Naive thymus-derived CD4-positive, alpha-beta T cell (primary cell): ENCODE results near the gene PRDM16. TPM values are rescaled to one million over a fixed set of nuclear protein-coding genes. Genes with fewer than 3 reads are reported as not detected.

Experiments used
- ATAC-seq: fragments of 150-1000 bp; cut with Tn5 transposase; 2 replicates; pipeline ENCODE4 v1.10.0; 2021; ENCODE audit warnings: mild to moderate bottlenecking, moderate library complexity
- CTCF ChIA-PET: fragments of 350-600 bp; sonication (Branson Sonifier 250); formaldehyde crosslinking; loops from one replicate; lab custom pipeline; 2021; ENCODE audit warnings: antibody characterized with exemption; lab: Charles Lee
- POLR2A ChIA-PET: fragments of 350-600 bp; sonication (Branson Sonifier 250); formaldehyde crosslinking; loops from one replicate; lab custom pipeline; 2021; ENCODE audit warnings: antibody characterized with exemption, inconsistent platforms; lab: Charles Lee
- DNase-seq, 9 donors: peaks; one replicate each; pipeline versions ENCODE4 v3.0.0 to v3.0.0-alpha.2; 2020 to 2022; ENCODE audit warnings: mixed read lengths in 1 of 9
- H3K27ac ChIP-seq: one replicate; pipeline ENCODE4 v1.7.0; 2013; ENCODE audit warnings: mild to moderate bottlenecking, low read depth, low read length, moderate library complexity
- H3K27me3 ChIP-seq, 2 donors: one replicate each; pipeline ENCODE4 v1.7.0; 2013; ENCODE audit warnings: low read length in 2 of 2, mild to moderate bottlenecking in 2 of 2, moderate library complexity in 2 of 2; ENCODE audit not compliant: control insufficient read depth in 2 of 2, insufficient read depth in 2 of 2
- H3K36me3 ChIP-seq, 3 experiments: 1 replicate in 2 of 3; 2 replicates in 1 of 3; pipeline ENCODE4 v1.7.0; 2013; ENCODE audit warnings: low read length in 3 of 3, mild to moderate bottlenecking in 3 of 3, moderate library complexity in 1 of 3; ENCODE audit not compliant: insufficient read depth in 3 of 3, control insufficient read depth in 2 of 3
- H3K4me1 ChIP-seq, 2 donors: one replicate each; pipeline ENCODE4 v1.7.0; 2013; ENCODE audit warnings: low read length in 2 of 2, mild to moderate bottlenecking in 2 of 2, moderate library complexity in 1 of 2; ENCODE audit not compliant: control insufficient read depth in 2 of 2, insufficient read depth in 2 of 2
- H3K4me3 ChIP-seq: 2 replicates; pipeline ENCODE4 v1.7.0; 2013; ENCODE audit warnings: mild to moderate bottlenecking, low read length
- H3K9me3 ChIP-seq, 3 experiments: 1 replicate in 2 of 3; 2 replicates in 1 of 3; pipeline ENCODE4 v1.7.0; 2013; ENCODE audit warnings: low read length in 3 of 3; ENCODE audit not compliant: control insufficient read depth in 2 of 3
- H3K27ac Mint-ChIP-seq, 9 donors: one replicate each; pipeline ENCODE4 v1.8.0; 2020 to 2022; ENCODE audit warnings: mixed read lengths in 9 of 9, mild to moderate bottlenecking in 8 of 9, moderate library complexity in 5 of 9, inconsistent platforms in 2 of 9
- H3K27me3 Mint-ChIP-seq, 5 donors: one replicate each; pipeline ENCODE4 v1.8.0; 2021 to 2022; ENCODE audit warnings: mixed read lengths in 5 of 5, mild to moderate bottlenecking in 1 of 5
- H3K36me3 Mint-ChIP-seq, 5 donors: one replicate each; pipeline ENCODE4 v1.8.0; 2020 to 2022; ENCODE audit warnings: mixed read lengths in 5 of 5, mild to moderate bottlenecking in 3 of 5, inconsistent platforms in 1 of 5
- H3K4me1 Mint-ChIP-seq, 7 donors: one replicate each; pipeline ENCODE4 v1.8.0; 2020 to 2022; ENCODE audit warnings: mixed read lengths in 7 of 7, mild to moderate bottlenecking in 3 of 7, inconsistent platforms in 1 of 7
- H3K4me3 Mint-ChIP-seq, 10 donors: one replicate each; pipeline ENCODE4 v1.8.0; 2020 to 2022; ENCODE audit warnings: mild to moderate bottlenecking in 10 of 10, mixed read lengths in 10 of 10, moderate library complexity in 6 of 10, inconsistent platforms in 2 of 10
- H3K9me3 Mint-ChIP-seq, 11 donors: one replicate each; pipeline ENCODE4 v1.8.0; 2020 to 2022; ENCODE audit warnings: mixed read lengths in 11 of 11, mild to moderate bottlenecking in 4 of 11, inconsistent platforms in 1 of 11, moderate library complexity in 1 of 11
- intact Hi-C, 2 donors: fragments of 100-400 bp; cut with micrococcal nuclease; formaldehyde crosslinking; loops; one replicate each; pipeline ENCODE4 v1.15.1; 2023
- polyA plus RNA-seq, 2 donors: library from polyadenylated mRNA; unstranded; fragments of 300-500 nt; fragmentation: Illumina TruSeq; gene quantifications; one replicate each; pipeline ENCODE4 v1.2.3, GENCODE V29; 2021
- total RNA-seq, 6 experiments: library from RNA in 5 of 6; stranded (reverse) in 5 of 6; gene quantifications; 1 replicate in 5 of 6; 2 replicates in 1 of 6; pipeline ENCODE4 v1.2.3 and lab custom pipeline; 2021 to 2026

Gene PRDM16
- total and polyA plus RNA-seq, 7 experiments from 2014 or later, result 0.05 to 0.61 (median 0.36) TPM; not detected in 2

GRCh38 chr1:3348196-3348865 is 279.3 kb downstream of the PRDM16 start:
- Mint-ChIP-seq H3K27me3 (peaks cover 0 to 17% (median 9%) of the 10 kb centered on the region in 5 donors), H3K27ac (no peak overlapping the region), H3K9me3 (peaks cover 0 to 21% (median 11%) of the 10 kb centered on the region in 11 donors), H3K4me3 (no peak overlapping the region), H3K36me3 (peaks cover 0 to 6% (median 0%) of the 10 kb centered on the region in 5 donors), H3K4me1 (no peaks in the 10 kb centered on the region)
- POLR2A ChIA-PET, result no interaction called here
- no peak for DNase-seq
- H3K4me3 ChIP-seq, result no peak overlapping the region
- H3K27me3 ChIP-seq, result no peaks in the 10 kb centered on the region
- CTCF ChIA-PET, result no interaction called here
- H3K27ac ChIP-seq, result no peak overlapping the region
- H3K9me3 ChIP-seq, result peaks cover 0 to 19% (median 0%) of the 10 kb centered on the region in 3 experiments
- no peaks in the 10 kb centered on the region for H3K4me1 ChIP-seq
- intact Hi-C loops, result no loop called here
- H3K36me3 ChIP-seq, result no peaks in the 10 kb centered on the region
- ATAC-seq, result no peak

GRCh38 chr1:3349161-3349967 is 280.4 kb downstream of the PRDM16 start:
- ChIA-PET POLR2A (no interaction called here), CTCF (no interaction called here)
- Mint-ChIP-seq H3K36me3 (peaks cover 0 to under 1% (median 0%) of the 10 kb centered on the region in 5 donors), H3K9me3 (peaks cover 0 to 11% (median 5%) of the 10 kb centered on the region in 11 donors), H3K27ac (no peak overlapping the region), H3K4me3 (no peak overlapping the region), H3K4me1 (no peaks in the 10 kb centered on the region), H3K27me3 (peaks cover 0 to 17% (median 2%) of the 10 kb centered on the region in 5 donors)
- Histone ChIP-seq H3K36me3 (no peaks in the 10 kb centered on the region), H3K27ac (no peak overlapping the region), H3K4me3 (no peak overlapping the region), H3K27me3 (no peaks in the 10 kb centered on the region), H3K4me1 (no peaks in the 10 kb centered on the region), H3K9me3 (peaks cover 0 to 11% (median 0%) of the 10 kb centered on the region in 3 experiments)
- intact Hi-C loops, result no loop called here
- DNase-seq (no peak), ATAC-seq (no peak)

- Mint-ChIP-seq H3K9me3 (peaks cover 0 to 5% (median 0%) of the 10 kb centered on the region in 11 donors), H3K4me3 (no peak overlapping the region), H3K4me1 (no peaks in the 10 kb centered on the region), H3K27ac (no peak overlapping the region), H3K36me3 (no peaks in the 10 kb centered on the region), H3K27me3 (peaks cover 0 to 17% (median 0%) of the 10 kb centered on the region in 5 donors)
- H3K4me3 ChIP-seq, result no peak overlapping the region
- H3K36me3 ChIP-seq, result no peaks in the 10 kb centered on the region
- ATAC-seq (no peak), DNase-seq (no peak)
- peaks cover 0 to 5% (median 0%) of the 10 kb centered on the region in 3 experiments for H3K9me3 ChIP-seq
- intact Hi-C loops, result no loop called here
- no peaks in the 10 kb centered on the region for H3K4me1 ChIP-seq
- H3K27ac ChIP-seq, result no peak overlapping the region
- CTCF ChIA-PET, result no interaction called here
- no peaks in the 10 kb centered on the region for H3K27me3 ChIP-seq
- POLR2A ChIA-PET, result no interaction called here
Observed at GRCh38 chr1:3349968-3350299, 280.9 kb downstream of the PRDM16 start.

DNA sequence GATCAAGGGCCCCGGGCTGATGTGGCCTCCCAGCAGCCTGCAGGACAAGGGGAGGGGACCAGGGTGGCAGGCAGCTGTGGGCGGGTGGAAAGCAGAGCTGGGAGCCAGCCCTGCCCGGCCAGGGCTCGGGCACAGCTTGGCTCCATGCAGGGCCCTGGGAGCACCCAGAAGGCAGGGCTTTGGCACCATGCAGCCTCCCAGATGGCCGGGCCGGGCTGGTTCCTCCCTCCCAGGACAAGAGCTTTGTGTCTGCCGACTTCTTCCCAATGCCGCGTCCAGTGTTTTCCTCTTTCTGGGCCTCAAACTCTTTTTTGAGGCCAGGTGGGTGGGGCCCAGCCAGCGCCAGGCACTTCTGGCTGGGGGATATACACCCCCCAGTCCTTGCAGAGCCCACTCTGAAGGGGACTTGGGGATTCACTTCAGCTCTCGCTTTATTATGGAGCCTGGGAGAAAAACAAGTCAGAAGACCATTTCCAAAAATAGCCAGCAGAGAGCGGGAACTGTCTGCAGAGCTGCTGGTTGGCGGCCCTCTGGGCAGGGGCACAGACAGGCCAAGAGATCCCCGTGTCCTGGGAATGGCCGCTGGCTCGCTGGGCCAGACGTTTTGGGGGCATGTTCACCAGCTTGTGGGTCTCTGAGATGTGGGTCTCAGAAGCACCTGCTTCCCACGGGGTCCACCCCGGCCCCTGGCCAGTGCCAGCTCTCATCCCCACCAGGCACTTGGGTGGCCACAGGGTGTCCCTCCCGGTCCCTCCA is 281.7 kb downstream of the PRDM16 start:
- no peak overlapping the region for H3K27ac ChIP-seq
- no peak overlapping the region for H3K4me3 ChIP-seq
- Mint-ChIP-seq H3K4me1 (no peaks in the 10 kb centered on the region), H3K4me3 (no peak overlapping the region), H3K9me3 (peaks cover 0 to 1% (median 0%) of the 10 kb centered on the region in 11 donors), H3K27ac (no peak overlapping the region), H3K27me3 (peaks cover 0 to 21% (median 0%) of the 10 kb centered on the region in 5 donors), H3K36me3 (no peaks in the 10 kb centered on the region)
- CTCF ChIA-PET, result no interaction called here
- POLR2A ChIA-PET, result no interaction called here
- DNase-seq (no peak), ATAC-seq (no peak)
- intact Hi-C loops, result no loop called here
- H3K9me3 ChIP-seq, result no peaks in the 10 kb centered on the region
- H3K27me3 ChIP-seq, result no peaks in the 10 kb centered on the region
- no peaks in the 10 kb centered on the region for H3K36me3 ChIP-seq
- H3K4me1 ChIP-seq, result no peaks in the 10 kb centered on the region

DNA sequence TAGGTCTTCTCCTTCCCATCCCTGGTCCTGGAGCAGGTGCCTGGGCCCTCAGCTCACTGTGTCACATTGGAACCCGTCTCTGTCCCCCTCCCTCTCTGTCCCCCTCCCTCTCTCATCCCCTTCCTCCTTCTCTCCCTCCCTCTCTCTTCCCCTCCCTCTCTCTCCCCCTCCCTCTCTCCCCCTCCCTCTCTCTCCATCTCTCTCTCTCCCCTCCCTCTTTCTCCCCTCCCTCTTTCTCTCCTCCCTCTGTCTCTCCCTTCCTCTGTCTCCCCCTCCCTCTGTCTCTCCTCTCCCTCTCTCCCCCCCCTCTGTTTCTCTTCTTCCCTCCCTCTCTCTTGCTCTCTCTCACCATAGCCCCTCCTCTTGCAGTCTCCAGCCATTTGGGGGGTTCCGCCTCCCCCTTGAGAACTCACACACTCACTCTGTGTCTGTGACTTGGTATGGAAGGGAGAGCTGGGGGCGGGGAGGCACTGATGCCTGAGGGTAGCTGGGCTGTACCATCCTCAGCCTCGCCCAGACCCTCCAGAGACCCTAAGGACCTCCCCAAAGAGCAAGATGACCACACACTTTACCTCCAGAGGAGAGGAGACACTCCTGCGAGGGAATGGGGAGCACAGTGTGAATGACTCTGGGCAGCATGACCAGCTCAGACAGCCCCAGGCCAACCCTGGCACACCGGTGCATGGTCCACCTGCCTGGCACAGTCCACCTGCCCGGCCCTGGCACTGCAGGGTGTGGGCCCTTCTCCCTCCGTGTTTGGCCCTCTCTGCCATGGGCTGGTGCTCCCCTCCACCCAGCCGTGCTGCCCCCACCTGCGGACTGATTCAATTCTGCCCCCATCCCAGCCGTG is 282.7 kb downstream of the PRDM16 start:
- no peak overlapping the region for H3K27ac ChIP-seq
- intact Hi-C loops, result no loop called here
- Mint-ChIP-seq H3K36me3 (no peaks in the 10 kb centered on the region), H3K9me3 (peaks cover 0 to 1% (median 0%) of the 10 kb centered on the region in 11 donors), H3K27me3 (peaks cover 0 to 24% (median 0%) of the 10 kb centered on the region in 5 donors), H3K4me1 (no peaks in the 10 kb centered on the region), H3K27ac (no peak overlapping the region), H3K4me3 (no peak overlapping the region)
- POLR2A ChIA-PET, result no interaction called here
- H3K9me3 ChIP-seq, result no peaks in the 10 kb centered on the region
- no peaks in the 10 kb centered on the region for H3K36me3 ChIP-seq
- no peaks in the 10 kb centered on the region for H3K4me1 ChIP-seq
- no peaks in the 10 kb centered on the region for H3K27me3 ChIP-seq
- ATAC-seq (no peak), DNase-seq (no peak)
- CTCF ChIA-PET, result no interaction called here
- no peak overlapping the region for H3K4me3 ChIP-seq

DNA sequence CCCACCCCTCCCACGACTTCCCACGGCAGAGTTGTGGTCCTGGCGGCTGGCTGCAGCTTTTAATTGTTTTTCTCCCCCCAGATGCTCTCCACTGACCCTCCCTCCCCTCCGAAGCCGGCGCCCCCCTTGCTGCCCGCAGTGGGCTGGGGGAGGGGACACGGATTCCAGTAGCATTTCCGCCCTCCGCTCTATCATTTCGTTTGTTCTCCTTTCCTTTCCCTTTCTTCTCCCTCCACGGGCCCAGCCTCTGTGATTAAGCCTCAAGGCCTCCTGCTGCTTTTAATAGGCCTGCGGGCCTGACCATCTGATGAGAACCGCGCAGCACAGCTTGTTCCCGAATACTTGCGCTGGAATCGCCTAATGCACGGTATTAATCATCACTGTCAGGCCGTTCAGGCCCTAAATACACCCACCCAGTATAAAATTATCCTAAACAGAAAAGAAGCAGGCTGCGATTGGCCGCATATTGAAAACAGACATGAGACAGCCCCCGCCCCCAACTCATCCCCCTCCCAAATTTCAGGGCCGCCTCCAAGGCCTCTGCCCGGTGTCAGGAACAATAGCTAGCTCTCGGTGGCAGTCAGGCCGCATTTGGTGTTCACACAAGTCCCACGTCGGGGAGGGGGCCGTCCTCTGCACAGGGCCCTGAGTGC is 283.4 kb downstream of the PRDM16 start:
- POLR2A ChIA-PET, result no interaction called here
- DNase-seq (no peak), ATAC-seq (no peak)
- Histone ChIP-seq H3K4me1 (no peaks in the 10 kb centered on the region), H3K9me3 (no peaks in the 10 kb centered on the region), H3K4me3 (no peak overlapping the region), H3K27ac (no peak overlapping the region), H3K36me3 (no peaks in the 10 kb centered on the region), H3K27me3 (no peaks in the 10 kb centered on the region)
- CTCF ChIA-PET, result no interaction called here
- Mint-ChIP-seq H3K4me1 (no peaks in the 10 kb centered on the region), H3K27ac (no peak overlapping the region), H3K9me3 (peaks cover 0 to 1% (median 0%) of the 10 kb centered on the region in 11 donors), H3K4me3 (no peak overlapping the region), H3K27me3 (peaks cover 0 to 22% (median 0%) of the 10 kb centered on the region in 5 donors), H3K36me3 (no peaks in the 10 kb centered on the region)
- intact Hi-C loops, result no loop called here
